ENCODE data around the gene YBX2.

- peak in 3 of 4 donors; percentile 43 to 93 (median 65) for TF ChIP-seq POLR2A (IDR thresholded peaks at IDR 0.05)
- TF ChIP-seq CTCF (IDR thresholded peaks at IDR 0.05) = peak in 3 of 6 experiments; percentile 4 to 30 (median 27)
- TF ChIP-seq POLR2AphosphoS5 (IDR thresholded peaks at IDR 0.05) = peak; percentile 97 to 98
These were observed 20.5 kb upstream of the YBX2 start, which contains the start of gene GPS2 for GRCh38 chr17:7314719-7315569.
